ENCODE results near the gene PLRG1. TPM values are rescaled to one million over a fixed set of nuclear protein-coding genes. Genes with fewer than 3 reads are reported as not detected.

PLRG1 gene
- total RNA-seq, 1 experiment from 2014 or later: 72.5 TPM

GRCh38 chr4:154542271-154542879, 7.8 kb downstream of the PLRG1 start:
- H3K27me3 Mint-ChIP-seq (ENCODE audit: unreplicated experiment): no peaks in the 10 kb centered on the region
- H3K27ac Mint-ChIP-seq (ENCODE audit: unreplicated experiment): no peak overlapping the region
- no peak for TF ChIP-seq CTCF (IDR thresholded peaks at IDR 0.05; ENCODE audit: unreplicated experiment)
- H3K4me3 Mint-ChIP-seq (ENCODE audit: low read depth, unreplicated experiment): no peak overlapping the region
- no peaks in the 10 kb centered on the region for H3K4me1 Mint-ChIP-seq (ENCODE audit: low read depth, unreplicated experiment)
- no peak for DNase-seq
- H3K36me3 Mint-ChIP-seq (ENCODE audit: insufficient read depth, unreplicated experiment): peaks cover 25% of the 10 kb centered on the region
- H3K9me3 Mint-ChIP-seq (ENCODE audit: low read depth, unreplicated experiment): peaks cover 2% of the 10 kb centered on the region
- no TSS peak for BruUV-seq (replicated peaks)
- CTCF ChIA-PET: no interaction called here
- intact Hi-C loops (cut with micrococcal nuclease; ENCODE audit: unreplicated experiment): no loop called here

GRCh38 chr4:154534296-154534695, 15.9 kb downstream of the PLRG1 start:
- DNase-seq: no peak
- BruUV-seq (replicated peaks): no TSS peak
- no peaks in the 10 kb centered on the region for H3K9me3 Mint-ChIP-seq (ENCODE audit: low read depth, unreplicated experiment)
- no peak for TF ChIP-seq CTCF (IDR thresholded peaks at IDR 0.05; ENCODE audit: unreplicated experiment)
- CTCF ChIA-PET: no interaction called here
- intact Hi-C loops (cut with micrococcal nuclease; ENCODE audit: unreplicated experiment): no loop called here
- H3K36me3 Mint-ChIP-seq (ENCODE audit: insufficient read depth, unreplicated experiment): no peaks in the 10 kb centered on the region
- H3K27ac Mint-ChIP-seq (ENCODE audit: unreplicated experiment): no peak overlapping the region
- no peaks in the 10 kb centered on the region for H3K4me1 Mint-ChIP-seq (ENCODE audit: low read depth, unreplicated experiment)
- H3K4me3 Mint-ChIP-seq (ENCODE audit: low read depth, unreplicated experiment): no peak overlapping the region
- H3K27me3 Mint-ChIP-seq (ENCODE audit: unreplicated experiment): no peaks in the 10 kb centered on the region

GRCh38 chr4:154529728-154530519, 20.3 kb downstream of the PLRG1 start:
- BruUV-seq (replicated peaks): no TSS peak
- CTCF ChIA-PET: no interaction called here
- intact Hi-C loops (cut with micrococcal nuclease; ENCODE audit: unreplicated experiment): no loop called here
- Mint-ChIP-seq H3K36me3 (ENCODE audit: insufficient read depth, unreplicated experiment) (no peaks in the 10 kb centered on the region), H3K27ac (ENCODE audit: unreplicated experiment) (no peak overlapping the region), H3K27me3 (ENCODE audit: unreplicated experiment) (no peaks in the 10 kb centered on the region), H3K4me3 (ENCODE audit: low read depth, unreplicated experiment) (no peak overlapping the region), H3K4me1 (ENCODE audit: low read depth, unreplicated experiment) (no peaks in the 10 kb centered on the region), H3K9me3 (ENCODE audit: low read depth, unreplicated experiment) (no peaks in the 10 kb centered on the region)
- DNase-seq: no peak
- no peak for TF ChIP-seq CTCF (IDR thresholded peaks at IDR 0.05; ENCODE audit: unreplicated experiment)

DNA sequence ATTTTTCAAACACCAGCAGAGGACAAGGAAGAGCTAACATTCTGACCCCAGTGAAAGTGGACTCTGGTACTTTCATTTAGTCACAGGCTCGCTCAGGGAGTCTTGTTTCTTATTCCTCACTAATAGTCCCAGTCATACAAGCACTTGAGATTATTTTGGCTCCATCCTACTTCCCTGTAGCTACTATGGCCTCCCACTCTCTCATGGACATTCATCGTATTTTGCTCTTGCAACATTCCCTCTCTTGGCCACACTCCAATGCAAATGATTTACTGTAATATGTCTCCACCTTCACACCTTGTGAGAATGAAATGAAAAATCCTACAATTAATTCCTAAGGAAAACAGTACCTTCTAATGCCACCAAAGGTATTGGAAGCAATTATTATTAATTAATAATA, 21.3 kb downstream of the PLRG1 start:
- Mint-ChIP-seq H3K9me3 (ENCODE audit: low read depth, unreplicated experiment) (no peaks in the 10 kb centered on the region), H3K27ac (ENCODE audit: unreplicated experiment) (no peak overlapping the region), H3K4me3 (ENCODE audit: low read depth, unreplicated experiment) (no peak overlapping the region), H3K27me3 (ENCODE audit: unreplicated experiment) (no peaks in the 10 kb centered on the region), H3K4me1 (ENCODE audit: low read depth, unreplicated experiment) (no peaks in the 10 kb centered on the region), H3K36me3 (ENCODE audit: insufficient read depth, unreplicated experiment) (no peaks in the 10 kb centered on the region)
- no peak for DNase-seq
- no peak for TF ChIP-seq CTCF (IDR thresholded peaks at IDR 0.05; ENCODE audit: unreplicated experiment)
- intact Hi-C loops (cut with micrococcal nuclease; ENCODE audit: unreplicated experiment): no loop called here
- CTCF ChIA-PET: no interaction called here
- BruUV-seq (replicated peaks): no TSS peak

Data from Calu3 (cell line).